ENCODE results near the gene TNNT1. TPM values are rescaled to one million over a fixed set of nuclear protein-coding genes. Genes with fewer than 3 reads are reported as not detected.

Gene TNNT1
- total and polyA plus RNA-seq, 2 experiments from 2014 or later: 11.5 to 32.1 TPM

DNA sequence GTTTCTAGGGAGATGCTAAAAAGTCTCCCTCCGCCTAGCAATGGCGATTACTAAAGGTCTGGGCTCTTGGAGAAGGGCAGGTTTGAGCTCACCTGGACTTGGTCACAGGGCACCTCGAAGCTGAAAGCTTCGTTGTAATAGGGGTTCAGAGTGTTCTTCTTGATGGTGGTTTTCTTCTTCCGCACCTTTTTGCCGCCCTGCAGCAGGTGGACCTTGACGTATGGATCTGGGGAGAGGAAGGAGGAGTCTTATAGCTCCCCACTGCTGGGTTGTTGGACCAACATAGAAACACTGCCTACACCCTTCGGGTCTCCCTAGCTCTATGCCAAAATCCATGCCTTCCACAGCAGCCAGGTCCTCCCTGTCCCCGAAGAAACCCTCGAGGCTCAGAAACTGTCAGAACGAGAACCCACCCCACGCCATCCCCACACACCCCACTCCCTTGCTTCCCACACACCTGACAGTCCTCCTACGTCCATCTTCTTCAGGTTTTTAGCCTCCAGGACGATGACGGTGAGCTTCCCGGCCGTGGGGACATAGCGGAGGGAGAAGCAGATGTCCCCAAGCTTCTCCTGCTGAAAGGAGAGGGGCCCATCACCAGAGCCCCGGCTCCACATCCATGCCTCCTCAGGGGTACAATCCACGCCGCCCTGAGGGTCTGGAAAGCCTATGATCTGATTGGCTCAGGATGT, 25.6 kb upstream of the TNNT1 start:
- no peak overlapping the region for H2AFZ ChIP-seq
- H3K79me2 ChIP-seq: no peaks in the 10 kb centered on the region
- peak overlapping the region; percentile 88 for H3K4me2 ChIP-seq
- TF ChIP-seq EZH2 (IDR thresholded peaks at IDR 0.05; ENCODE audit: borderline replicate concordance): no peak
- no peak for TF ChIP-seq EZH2phosphoT487 (IDR thresholded peaks at IDR 0.05; ENCODE audit: low read depth, severe bottlenecking, unreplicated experiment)
- no peak for TF ChIP-seq CTCF (IDR thresholded peaks at IDR 0.05; ENCODE audit: poor library complexity)
- H3K4me3 ChIP-seq: no peak overlapping the region
- no peaks in the 10 kb centered on the region for H3K9me3 ChIP-seq (ENCODE audit: low read depth)
- H4K20me1 ChIP-seq (ENCODE audit: insufficient read depth, poor library complexity, severe bottlenecking): no peaks in the 10 kb centered on the region
- H3K27me3 ChIP-seq: peaks cover 76% of the 10 kb centered on the region
- H3K4me1 ChIP-seq (ENCODE audit: insufficient read depth): peaks cover 16% of the 10 kb centered on the region
- WGBS (ENCODE audit: low lambda C conversion rate, missing lambda C conversion rate): 75% methylated on average over 21 of the region's 21 CpGs
- no peaks in the 10 kb centered on the region for H3K9me2 ChIP-seq (replicated peaks; ENCODE audit: insufficient read depth)
- no peak overlapping the region for H3K27ac ChIP-seq
- DNase-seq (ENCODE audit: low spot score): no peak
- no peaks in the 10 kb centered on the region for H3K36me3 ChIP-seq (replicated peaks; ENCODE audit: insufficient read depth, low read depth)

- Histone ChIP-seq H3K79me2 (no peaks in the 10 kb centered on the region), H3K4me1 (ENCODE audit: insufficient read depth) (peaks cover 9% of the 10 kb centered on the region), H3K4me2 (peak overlapping the region; percentile 88), H3K9me3 (ENCODE audit: low read depth) (no peaks in the 10 kb centered on the region), H3K27ac (no peak overlapping the region), H4K20me1 (ENCODE audit: insufficient read depth, poor library complexity, severe bottlenecking) (no peaks in the 10 kb centered on the region), H2AFZ (peak overlapping the region; percentile 74), H3K27me3 (peaks cover 83% of the 10 kb centered on the region), H3K36me3 (replicated peaks; ENCODE audit: insufficient read depth, low read depth) (no peaks in the 10 kb centered on the region), H3K4me3 (peak overlapping the region; percentile 49), H3K9me2 (replicated peaks; ENCODE audit: insufficient read depth) (no peaks in the 10 kb centered on the region)
- WGBS (ENCODE audit: low lambda C conversion rate, missing lambda C conversion rate): 1% methylated on average over 21 of the region's 37 CpGs
- TF ChIP-seq EZH2phosphoT487 (IDR thresholded peaks at IDR 0.05; ENCODE audit: low read depth, severe bottlenecking, unreplicated experiment) (no peak), CTCF (IDR thresholded peaks at IDR 0.05; ENCODE audit: poor library complexity) (no peak), EZH2 (IDR thresholded peaks at IDR 0.05; ENCODE audit: borderline replicate concordance) (no peak)
- DNase-seq (ENCODE audit: low spot score): peak; percentile 56
These were observed 24.9 kb upstream of the TNNT1 start for GRCh38 chr19:55173714-55174409.

DNA sequence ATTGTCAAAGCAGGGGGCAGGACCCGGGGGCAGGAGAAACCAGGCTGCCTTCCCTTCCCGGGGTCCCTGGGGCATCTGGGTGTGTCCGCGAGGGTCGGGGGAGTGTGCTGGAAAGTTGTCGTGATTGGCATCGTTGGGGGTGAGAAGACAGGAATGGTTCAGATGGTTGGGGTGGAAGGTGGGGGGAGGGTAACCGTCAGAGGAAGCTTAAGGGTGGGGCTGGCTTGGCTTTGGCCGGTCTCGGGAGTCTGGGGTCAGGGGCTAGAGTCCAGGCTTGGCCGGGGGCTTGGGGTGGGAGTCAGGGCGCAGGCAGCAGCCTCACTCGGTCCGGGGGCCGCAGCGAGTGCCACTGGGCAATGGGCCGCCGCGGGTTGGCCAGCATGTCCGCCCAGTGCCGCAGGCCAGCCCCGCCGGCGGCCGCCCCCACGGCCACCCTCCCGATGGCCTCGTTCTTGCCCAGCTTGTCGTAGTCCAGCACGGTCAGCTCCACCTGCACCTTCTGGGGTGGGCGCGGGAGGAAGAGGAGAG, 24.2 kb upstream of the TNNT1 start:
- no peaks in the 10 kb centered on the region for H3K36me3 ChIP-seq (replicated peaks; ENCODE audit: insufficient read depth, low read depth)
- peak overlapping the region; percentile 74 for H2AFZ ChIP-seq

More for the DNA sequence above, 24.2 kb upstream of the TNNT1 start:
- H3K9me3 ChIP-seq (ENCODE audit: low read depth): no peaks in the 10 kb centered on the region
- H3K4me3 ChIP-seq: peak overlapping the region; percentile 49
- TF ChIP-seq EZH2phosphoT487 (IDR thresholded peaks at IDR 0.05; ENCODE audit: low read depth, severe bottlenecking, unreplicated experiment) (no peak), EZH2 (IDR thresholded peaks at IDR 0.05; ENCODE audit: borderline replicate concordance) (no peak), CTCF (IDR thresholded peaks at IDR 0.05; ENCODE audit: poor library complexity) (no peak)
- peak overlapping the region; percentile 88 for H3K4me2 ChIP-seq
- no peaks in the 10 kb centered on the region for H3K79me2 ChIP-seq
- H3K27ac ChIP-seq: no peak overlapping the region
- no peaks in the 10 kb centered on the region for H4K20me1 ChIP-seq (ENCODE audit: insufficient read depth, poor library complexity, severe bottlenecking)
- DNase-seq (ENCODE audit: low spot score): no peak
- H3K9me2 ChIP-seq (replicated peaks; ENCODE audit: insufficient read depth): no peaks in the 10 kb centered on the region
- H3K27me3 ChIP-seq: peaks cover 85% of the 10 kb centered on the region
- H3K4me1 ChIP-seq (ENCODE audit: insufficient read depth): peaks cover 7% of the 10 kb centered on the region
- WGBS (ENCODE audit: low lambda C conversion rate, missing lambda C conversion rate): 4% methylated on average over 8 of the region's 32 CpGs
